ENCODE measurements around the gene NINJ2.

DNA sequence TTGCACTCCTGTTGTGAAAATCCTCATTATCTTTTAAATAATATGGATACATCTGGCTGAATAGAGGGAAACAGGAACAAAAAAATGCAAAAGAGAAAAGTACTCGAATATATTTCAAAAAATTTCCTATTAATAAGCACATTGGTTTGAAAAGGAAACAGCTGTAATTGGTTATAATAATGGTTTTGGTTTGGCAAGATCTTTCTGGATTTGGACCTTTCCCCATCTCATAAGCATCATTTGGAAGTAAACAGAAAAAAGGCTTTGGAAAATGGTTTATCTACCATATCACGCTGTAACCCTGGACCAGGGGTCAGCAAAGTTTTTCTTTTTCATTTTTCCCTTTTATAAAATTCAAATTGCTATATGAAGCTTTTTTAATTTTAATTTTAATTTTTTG lies 2.8 kb upstream of the NINJ2 start:
- TF ChIP-seq CTCF (IDR thresholded peaks at IDR 0.05) (no peak), POLR2A (IDR thresholded peaks at IDR 0.05) (no peak), EP300 (IDR thresholded peaks at IDR 0.05; ENCODE audit: low read depth) (no peak), POLR2AphosphoS5 (IDR thresholded peaks at IDR 0.05) (no peak)
